A204.1 (cell line): ENCODE results near the gene FUT3.
"Not testable (repeated sequence)": the region's sequence is repeated elsewhere in the genome, so short reads cannot be mapped to it uniquely, and the experiment has no call there.

Source experiments
- FAIRE-seq: peaks from 2 replicates; lab custom pipeline; 2012; peaks lifted over from hg19 to GRCh38; lab: Jason Lieb, UNC

The FUT3 gene

DNA sequence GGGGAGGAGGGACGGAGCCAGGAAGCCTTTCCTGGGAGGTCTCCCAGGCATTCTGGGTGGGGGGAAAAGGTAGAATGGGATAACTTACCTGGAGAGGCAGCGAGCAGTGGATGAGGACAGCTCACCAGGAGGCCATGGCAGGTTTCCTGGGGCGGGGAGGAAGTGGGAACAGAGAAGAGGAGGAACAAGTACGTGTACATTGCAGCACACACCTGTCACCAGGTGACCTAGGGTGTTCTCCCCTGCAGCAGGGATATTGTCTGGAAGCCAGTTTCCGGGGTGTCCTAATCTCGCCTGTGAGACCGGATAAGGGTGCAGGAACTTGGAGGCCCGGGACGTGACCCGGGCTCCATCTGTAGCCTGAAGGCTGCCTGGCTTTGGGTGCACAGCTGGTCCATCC, at the start of gene FUT3:
Gene FUT3 (minus strand): TSS at position 148 of the 400 bp plus-strand sequence.
- no peak for FAIRE-seq

DNA sequence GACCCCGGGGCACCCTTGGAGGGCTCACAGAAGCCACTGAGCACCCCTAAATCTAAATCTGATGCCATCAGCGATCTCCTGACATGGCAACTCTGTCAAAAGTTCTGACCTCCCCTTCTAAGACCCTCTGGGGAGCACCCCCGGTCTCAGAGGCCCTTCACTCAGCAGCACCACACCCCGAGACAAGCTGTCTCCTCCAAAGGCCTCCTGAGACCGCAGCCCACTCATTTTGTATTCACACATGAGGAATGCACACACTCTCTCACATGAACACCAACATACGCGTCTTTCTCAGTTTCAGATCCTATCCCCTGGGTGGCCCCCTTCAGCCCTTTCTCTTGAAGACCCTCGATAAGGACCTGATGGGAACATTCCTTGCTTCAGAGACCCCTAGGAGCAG, 49.7 kb upstream of the FUT3 start:
- no peak for FAIRE-seq

DNA sequence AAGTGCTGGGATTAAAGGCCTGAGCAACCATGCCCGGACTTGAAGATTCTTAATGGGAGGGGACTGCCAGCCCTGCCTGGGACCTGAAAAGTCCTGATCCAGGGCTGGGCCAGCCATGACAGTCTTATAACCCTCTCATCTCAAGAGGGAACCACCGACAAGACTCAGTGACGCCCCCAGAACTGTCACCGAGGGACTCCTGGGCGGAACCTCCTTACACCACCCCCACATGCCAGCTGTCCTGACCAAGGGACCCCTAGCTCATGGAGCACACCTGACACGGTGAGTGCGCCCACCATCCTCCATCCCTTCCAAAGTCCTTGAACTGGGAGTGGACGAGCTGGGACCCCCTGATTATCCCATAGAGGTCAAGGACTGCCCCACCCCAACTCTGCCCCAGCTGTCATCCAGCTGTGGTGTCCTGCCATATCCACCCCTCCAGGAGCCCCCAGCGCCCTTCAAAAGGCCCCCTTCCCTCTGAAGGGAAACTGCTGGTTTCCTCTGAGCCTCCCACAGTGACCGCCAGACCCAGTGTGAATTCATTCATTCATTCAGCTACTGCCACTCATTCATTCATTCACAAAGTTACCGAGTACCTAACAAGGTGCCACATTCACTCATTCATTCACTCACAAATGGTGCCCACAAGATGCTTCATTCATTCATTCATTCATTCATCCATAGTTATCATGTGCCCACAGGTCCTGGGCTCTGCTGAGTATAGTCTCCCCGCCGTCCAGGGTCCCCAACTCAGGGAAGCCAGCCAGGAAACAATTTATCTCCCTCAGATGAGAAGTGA, 48.7 kb upstream of the FUT3 start:
- no peak for FAIRE-seq

DNA sequence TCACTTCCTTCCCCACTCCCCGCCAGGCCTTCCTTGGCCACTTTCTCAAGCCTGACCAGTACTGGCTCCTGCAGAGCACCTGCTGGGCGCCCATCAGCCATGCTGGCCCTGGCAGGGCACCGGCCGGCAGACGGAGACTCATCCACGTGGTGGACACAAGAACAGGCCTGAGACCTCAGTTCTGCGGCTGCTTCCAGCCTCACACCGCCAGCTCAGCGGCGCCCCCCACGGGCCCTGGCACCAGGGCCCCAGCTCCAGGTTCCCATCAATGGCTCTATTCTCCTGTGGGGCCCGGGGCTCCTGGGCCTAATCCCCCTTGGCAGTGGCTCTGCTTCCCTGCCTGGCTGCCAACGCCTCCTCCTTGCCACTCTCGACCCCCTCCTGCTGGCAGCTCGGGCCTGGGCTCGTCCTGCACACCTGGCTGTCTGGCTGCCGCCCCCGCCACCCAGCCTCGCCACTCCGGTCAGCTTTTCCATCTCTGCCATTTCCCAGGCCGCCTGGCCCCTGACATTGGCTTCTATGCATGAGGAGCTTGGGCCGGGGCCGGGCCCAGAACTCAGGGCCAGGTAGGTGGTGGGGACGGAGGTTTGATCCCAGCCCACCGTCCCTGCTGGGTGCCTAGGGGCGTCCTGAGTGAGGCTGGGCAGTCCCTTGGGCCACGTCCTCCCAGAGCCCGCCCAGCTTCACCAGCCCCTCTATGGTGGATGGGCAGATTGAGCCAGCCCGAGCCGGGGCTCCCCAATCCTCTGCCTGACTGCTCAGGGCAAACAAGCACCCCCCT, 46.1 kb upstream of the FUT3 start:
- FAIRE-seq: no peak

DNA sequence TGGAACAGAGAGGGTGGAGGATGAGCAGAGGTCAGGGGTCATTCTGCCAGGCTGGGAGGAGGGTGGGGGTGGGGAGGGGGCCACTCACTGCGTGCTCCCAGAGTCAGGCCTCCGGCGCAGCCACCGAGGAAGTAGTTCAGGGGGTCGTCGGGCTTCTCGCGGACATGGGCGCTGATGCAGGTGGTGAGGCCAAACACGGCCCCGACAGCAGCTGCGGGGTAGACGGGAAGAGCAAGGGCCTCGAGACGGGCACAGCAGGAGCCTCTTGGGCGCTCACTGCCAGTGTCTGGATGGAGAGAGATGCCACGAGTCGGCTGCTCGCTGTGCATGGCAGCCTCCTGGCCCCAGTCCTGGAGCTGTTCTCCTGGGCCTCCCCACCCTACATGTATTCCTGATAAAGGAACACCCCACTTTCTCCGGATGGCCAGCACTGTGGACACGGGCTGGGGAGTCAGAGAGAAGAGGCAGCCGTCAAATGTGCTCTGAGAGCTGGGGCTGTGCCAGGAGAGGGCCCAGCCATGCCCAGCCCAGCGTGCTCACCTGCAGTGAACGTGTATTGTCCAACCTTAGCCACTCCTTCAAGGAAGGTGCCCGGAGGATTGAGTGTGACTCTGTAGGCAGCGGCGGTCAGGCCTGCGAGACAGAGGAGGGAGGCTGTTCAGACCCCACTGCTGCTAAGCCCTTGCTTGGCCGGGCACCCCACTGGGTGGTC, 45.3 kb upstream of the FUT3 start:
- FAIRE-seq: no peak

DNA sequence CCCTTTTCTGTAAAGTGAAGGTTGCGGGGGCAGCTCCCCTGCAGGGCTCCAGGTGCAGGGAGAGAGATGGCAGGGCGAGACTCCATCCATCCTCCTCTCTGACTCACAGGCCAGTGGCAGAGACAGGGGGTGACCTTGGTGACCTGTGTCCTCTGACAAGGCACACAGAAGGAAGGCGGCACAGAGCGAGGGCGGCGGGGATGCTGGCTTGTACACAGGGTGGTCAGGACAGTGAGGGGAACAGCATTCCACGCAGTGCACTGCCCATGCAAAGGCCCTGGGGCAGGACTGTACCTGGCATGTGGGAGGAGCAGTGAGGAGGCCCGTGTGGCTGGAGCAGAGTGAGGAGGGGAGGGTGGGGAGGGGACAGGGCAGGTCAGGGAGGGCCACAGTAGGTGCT, 44.6 kb upstream of the FUT3 start:
- no peak for FAIRE-seq

DNA sequence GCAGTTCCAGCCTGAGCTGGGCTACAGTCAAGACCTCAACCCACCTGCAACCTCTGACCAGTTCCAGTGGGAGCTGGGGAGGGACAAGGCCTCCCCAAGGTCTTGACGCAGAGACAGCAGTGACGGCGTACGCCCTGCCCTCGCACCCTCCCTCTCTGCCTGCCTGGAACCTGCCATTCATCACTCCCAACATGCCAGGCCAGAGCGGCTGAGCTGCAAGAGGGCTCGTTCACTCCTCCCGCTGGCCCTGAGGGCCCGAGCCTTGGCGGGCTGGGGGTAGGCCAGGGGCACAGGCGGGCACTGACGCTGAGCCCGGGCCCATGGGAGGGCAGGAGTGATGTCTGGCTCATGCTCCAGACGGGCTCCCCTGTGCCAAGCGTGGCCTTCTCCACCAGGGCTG, 44.2 kb upstream of the FUT3 start:
- no peak for FAIRE-seq

DNA sequence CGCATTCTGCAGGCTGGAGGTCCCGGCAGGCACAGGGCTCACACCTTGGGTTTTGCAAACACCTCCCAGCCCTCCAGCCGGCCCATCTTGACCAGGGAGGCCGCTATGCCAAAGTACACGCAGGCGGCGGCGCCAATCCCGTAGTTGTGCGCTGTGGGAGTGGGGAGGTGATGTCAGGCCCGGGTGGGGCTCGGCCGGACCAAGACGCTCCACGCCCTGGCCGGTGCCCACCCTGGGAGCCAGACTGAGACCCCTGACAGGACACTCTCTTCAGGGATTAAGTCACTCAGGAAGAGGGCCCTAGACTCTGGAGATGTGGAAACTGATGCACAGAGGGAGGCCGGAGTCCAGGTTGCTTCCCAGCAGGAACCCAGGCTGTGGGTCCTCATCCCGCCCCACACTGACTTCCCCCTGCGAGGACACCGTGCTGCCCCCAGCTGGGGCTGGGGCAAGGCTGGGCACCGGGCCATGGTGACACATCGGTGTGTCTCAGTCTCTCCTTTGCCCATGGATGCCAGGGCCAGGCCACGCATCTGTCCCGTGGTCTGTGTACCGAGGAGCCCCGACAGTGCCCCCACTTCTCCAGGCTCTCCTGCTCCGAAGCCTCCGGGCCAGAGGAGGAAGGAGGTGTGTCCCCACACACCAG, 43.6 kb upstream of the FUT3 start:
- no peak for FAIRE-seq

DNA sequence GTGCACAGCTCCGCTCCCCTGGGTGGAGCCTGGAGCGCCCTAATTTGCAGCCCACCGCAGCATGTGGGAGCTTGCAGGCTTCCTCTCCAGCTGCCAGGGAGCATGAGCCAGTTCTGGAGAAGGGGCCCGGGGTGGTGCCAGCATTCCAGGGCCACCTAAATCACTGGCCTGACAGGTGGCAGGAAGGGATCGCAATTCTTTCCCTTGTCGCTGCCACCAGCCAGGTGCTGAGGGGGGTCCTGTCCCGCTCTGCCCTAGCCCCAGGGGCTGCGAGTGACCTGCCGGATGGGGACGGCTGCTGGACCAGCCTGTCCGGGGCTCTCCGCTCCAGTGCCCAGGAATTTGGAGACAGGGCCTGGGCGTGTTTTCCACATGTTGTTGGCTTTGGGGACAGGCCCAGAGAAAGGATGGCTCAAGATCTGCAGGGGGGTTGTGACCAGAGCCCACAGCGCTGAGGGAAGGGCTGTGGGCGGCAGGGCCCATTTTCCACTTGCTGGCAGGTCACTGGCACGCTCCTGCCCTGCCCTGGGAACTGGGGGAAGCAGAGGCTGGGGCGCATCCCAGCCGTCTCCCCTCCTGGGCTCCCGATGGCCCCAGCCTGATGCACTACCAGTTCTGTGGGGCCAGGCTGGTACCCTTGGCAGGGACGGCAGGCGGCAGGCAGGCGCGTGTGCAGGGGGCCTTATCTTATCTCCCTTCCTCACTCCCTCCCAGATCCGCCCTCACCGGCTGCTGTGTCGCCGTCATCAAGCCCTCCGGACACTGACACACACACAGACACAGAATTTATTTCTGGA, 42.9 kb upstream of the FUT3 start:
- FAIRE-seq: no peak

DNA sequence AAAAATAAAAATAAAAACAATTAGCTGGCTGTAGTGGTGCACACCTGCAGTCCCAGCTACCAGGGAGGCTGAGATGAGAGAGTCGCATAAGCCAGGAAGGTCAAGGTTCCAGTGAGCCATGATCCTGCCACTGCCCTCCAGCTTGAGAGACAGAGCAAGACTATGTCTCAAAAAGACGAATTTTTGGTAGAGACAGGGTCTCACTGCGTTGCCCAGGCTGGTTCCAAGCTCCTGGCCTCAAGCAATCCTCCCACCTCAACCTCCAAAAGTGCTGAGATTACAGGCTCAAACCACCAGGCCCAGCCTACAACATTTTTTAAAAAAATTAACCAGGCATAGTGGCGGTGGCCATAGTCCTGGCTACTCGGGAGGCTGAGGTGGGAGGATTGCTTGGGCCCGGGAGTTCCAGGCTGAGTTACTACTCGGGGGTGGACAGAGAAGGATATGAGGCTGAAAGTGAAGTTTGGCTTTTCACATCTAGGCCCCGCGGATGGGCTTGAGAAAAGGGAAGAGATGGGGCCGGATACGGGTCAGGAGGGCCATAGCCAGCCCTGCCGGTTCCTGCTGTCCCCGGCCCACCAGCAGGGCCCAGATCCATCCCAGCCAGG, 42.2 kb upstream of the FUT3 start:
- FAIRE-seq: no peak

DNA sequence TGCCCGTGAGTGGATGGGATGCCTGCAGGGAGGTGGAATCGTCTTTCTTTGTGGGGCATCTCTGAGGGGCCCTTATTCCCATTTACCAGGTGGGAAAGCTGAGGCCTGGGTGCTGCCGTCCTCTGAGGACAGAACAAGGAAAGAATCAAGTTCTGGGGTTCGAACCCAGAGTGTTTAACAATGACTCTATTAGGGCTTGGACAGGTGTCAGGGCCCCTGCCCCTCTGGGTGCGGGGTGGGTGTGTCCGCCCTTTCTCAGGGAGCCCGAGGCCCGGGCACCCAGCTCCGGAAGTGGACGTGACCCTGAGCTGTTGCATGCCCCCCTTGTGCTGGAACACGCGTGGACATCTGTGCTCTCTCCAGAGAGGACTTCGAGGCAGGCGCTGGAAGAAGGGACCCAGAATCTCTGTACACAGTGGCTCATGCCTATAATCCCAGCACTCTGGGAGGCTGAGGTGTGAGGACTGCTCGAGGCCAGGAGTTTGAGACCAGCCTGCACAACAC, 41.6 kb upstream of the FUT3 start:
- no peak for FAIRE-seq

DNA sequence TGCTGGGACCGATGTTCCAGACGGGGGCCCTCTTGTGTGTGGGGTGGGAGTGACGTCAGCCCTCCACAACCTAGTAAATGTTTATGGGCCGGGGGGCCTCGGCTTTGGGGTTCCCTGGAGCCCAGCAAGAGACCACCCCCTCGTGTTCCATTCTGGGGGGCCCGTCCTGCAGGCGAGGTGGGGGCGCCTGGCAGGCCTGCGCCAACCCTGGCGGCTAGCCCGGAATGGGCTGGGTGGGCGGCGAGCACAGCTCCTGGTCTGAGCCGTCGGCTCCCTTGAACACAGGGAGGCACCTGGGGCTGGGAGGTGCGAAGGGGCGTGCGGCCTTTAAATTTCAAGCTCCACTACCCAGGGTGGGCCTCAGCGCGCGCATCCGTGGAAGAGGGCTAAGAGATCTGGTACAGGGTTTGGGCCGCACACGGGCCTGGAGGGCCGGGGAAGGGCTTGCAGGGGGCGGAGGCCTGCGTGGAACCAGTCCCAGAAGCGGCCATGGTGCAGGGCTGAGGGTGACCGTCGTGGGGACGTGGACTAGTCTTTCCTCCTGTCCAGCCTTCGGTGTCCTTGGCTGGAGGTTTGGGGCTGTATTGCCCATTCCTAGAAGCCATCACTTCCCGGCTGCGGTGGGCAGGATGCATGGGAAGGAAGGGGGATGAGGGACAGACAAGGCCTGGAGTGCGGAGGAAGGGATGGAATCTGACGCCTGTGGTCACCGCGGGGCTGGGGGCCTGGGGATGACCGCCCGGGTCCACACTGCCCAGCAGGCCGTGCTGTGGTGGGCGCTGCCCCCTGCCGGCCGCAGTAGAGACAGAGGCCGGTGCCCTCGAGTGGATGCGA, 40.9 kb upstream of the FUT3 start:
- no peak for FAIRE-seq

DNA sequence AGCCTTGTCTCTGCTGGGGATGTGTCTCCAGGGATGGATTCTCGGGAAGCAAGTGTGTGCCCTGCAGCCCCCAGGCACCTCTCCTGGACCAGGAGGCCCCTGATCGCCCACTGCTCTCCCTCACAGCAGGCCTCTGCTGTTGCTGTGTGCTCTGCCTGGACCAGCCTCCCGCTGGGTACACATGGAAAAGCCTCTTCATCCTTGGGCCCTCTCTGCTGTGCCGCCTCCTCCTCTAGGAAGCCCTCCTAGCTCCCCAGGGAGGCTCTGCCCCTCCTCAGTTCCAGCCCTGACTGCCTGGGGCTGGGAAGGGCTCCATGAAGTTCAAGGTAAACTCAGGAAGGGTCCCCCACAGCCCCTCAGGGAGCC, 40.3 kb upstream of the FUT3 start:
- no peak for FAIRE-seq

DNA sequence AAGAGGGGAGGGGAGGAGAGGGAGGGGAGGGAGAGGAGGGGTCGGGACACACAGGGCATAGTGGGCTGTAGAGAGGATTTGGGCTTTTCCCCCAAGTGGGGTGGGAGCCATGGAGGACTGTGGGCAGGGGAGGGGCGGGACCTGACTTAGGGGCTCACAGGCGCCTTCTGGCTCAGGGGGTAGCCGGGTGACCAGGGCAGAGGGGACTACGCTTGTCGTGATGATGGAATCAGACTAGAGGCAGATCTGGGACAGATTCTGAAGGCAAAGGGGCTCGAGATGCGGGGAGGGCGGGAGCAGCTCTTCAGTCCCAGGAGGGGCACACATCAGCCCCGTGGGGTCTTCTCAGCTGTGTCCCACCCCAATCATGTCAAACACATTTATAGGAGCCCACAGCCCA, 38.9 kb upstream of the FUT3 start:
- no peak for FAIRE-seq

DNA sequence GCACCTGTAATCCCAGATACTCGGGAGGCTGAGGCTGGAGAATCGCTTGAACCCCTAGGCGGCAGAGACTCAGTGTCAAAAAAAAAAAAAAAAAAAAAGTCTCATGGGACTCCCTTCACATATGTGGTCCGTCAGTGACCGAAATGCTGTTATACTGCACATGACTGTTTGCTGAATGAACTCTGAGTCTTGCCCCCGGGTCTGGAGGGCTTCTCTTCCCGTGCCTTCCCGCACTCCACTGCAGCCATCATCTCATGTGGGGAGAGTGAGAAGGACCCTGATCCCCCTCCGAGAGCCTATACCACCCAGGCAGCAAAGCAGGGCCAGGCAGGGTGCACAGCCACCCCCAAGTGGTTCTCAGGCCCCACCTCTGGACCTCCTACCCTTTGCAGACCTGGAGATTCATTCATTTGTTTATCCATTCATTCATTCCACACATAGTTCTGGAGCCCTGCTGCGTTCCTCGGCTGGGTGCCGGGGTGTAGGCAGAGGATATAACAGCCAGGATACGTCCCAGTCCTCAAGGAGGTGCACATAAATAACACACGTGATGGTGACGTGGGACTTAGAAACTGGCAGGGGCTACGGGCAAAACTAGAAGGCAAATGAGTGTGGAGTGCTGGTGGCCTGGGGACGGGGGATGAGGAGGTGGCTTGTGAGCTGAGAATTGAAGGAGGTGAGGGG, 38.2 kb upstream of the FUT3 start:
- FAIRE-seq: no peak

DNA sequence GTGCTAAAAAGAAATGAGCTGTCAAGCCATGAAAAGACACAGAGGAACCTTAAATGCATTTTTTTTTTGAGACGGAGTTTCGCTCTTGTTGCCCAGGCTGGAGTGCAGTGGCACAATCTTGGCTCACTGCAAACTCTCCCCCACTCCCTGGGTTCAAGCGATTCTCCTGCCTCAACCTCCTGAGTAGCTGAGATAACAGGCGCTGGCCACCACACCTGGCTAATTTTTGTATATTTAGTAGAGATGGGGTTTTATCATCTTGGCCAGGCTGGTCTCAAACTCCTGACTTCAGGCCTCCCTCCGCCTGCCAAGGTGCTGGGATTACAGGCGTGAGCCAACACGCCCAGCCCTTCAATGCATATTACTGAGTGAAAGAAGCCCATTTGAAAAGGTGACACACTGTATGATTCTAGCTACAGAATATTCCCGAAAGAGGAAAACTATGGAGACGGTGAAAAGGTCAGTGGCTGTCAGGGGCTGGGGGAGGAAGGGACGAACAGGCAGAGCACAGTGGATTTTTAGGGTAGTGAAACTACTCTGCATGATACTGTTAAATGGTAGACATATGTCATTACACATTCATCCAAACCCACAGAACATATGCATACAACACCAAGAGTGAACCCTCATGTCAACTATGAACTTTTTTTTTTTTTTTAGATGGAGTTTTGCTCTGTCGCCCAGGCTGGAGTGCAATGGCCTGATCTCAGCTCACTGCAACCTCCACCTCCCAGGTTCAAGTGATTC, 33.0 kb upstream of the FUT3 start:
- FAIRE-seq: not testable (repeated sequence)

DNA sequence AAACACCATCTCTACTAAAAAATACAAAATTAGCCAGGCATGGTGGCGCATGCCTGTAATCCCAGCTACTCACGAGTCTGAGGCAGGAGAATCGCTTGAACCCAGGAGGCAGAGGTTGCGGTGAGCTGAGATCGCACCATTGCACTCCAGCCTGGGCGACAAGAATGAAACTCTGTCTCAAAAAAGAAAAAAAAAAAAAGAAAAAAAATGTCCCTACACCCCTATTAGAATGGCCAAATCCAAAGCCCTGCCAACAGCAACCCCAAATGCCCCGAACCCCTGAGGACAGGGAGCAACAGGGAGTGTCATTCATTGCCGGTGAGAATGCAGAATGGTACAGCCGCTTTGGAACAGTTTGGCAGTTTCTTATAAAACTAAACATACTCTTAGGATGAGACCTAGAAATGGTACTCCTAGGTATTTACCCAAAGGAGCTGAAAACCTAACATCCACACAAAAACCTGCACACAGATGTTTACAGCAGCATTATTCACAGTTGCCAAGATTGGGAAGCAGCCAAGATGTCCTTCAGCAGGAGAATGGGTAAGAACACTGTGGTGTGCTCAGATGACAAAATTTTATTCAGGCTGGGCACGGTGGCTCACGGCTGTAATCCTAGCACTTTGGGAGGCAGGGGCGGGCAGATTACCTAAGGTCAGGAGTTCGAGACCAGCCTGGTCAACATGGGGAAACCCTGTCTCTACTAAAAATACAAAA, 32.1 kb upstream of the FUT3 start:
- not testable (repeated sequence) for FAIRE-seq

DNA sequence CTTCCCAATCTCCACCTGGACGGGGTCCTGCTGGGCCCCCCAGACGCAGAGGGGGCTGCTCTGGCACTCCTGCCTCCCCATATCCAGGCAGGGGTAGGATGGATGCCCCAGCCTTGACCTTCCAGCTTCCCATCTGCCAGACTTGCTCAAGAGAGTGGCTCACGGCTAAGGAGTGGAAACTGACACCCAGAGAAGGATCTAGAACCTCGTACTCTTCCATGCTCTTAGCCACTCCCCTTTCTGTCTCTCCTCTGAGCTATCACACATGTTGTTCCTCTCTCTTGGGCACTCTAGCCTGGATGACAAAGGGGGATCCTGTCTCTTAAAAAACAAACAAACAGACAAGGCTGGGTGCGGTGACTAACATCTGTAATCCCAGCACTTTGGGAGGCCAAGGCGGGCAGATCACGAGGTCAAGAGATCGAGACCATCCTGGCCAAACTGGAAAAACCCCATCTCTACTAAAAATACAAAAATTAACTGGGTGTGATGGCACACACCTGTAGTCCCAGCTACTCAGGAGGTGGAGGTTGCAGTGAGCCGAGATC, 31.2 kb upstream of the FUT3 start:
- FAIRE-seq: no peak
